AG09319 (cell line): ENCODE measurements around the gene FNDC11.

Experiments
- DNase-seq: peaks from one replicate; pipeline ENCODE4 v3.0.0-alpha.2; 2010; ENCODE audit warnings: low read depth; ENCODE audit errors: extremely low read depth
- CTCF ChIP-seq: IDR thresholded peaks from 2 replicates; pipeline ENCODE4 v1.5.1; 2011; ENCODE audit warnings: low read depth, mild to moderate bottlenecking, inconsistent platforms, low read length, moderate library complexity

The FNDC11 gene

GRCh38 chr20:63553933-63554290, at the start of gene FNDC11:
Gene FNDC11, plus strand, starts transcription at chr20:63554159. Its CDS starts 1,505 bp downstream, at chr20:63555664.
- no peak for DNase-seq
- TF ChIP-seq CTCF, result no peak

GRCh38 chr20:63504642-63505041, 49.3 kb upstream of the FNDC11 start:
- no peak for TF ChIP-seq CTCF
- no peak for DNase-seq

GRCh38 chr20:63505281-63505680, 48.7 kb upstream of the FNDC11 start:
- no peak for DNase-seq
- TF ChIP-seq CTCF, result no peak

- no peak for TF ChIP-seq CTCF
- DNase-seq, result no peak
Observed at GRCh38 chr20:63505723-63506122, 48.2 kb upstream of the FNDC11 start.

GRCh38 chr20:63507083-63507743, 46.7 kb upstream of the FNDC11 start:
- no peak for DNase-seq
- TF ChIP-seq CTCF, result no peak

GRCh38 chr20:63508072-63508768, 45.7 kb upstream of the FNDC11 start:
- no peak for DNase-seq
- no peak for TF ChIP-seq CTCF

GRCh38 chr20:63509088-63509564, 44.8 kb upstream of the FNDC11 start:
- no peak for TF ChIP-seq CTCF
- no peak for DNase-seq
